ENCODE results near the gene EML1.
A peak's percentile ranks its signal among the peaks of the same experiment; 100 is the strongest.

Gene EML1

GRCh38 chr14:99824776-99825175 lies 31.6 kb downstream of the EML1 start:
- no peak for TF ChIP-seq CTCF (IDR thresholded peaks at IDR 0.05; ENCODE audit: insufficient read depth, low read depth, low read length, missing control alignments)
- DNase-seq (ENCODE audit: low read depth): no peak
- H3K4me3 ChIP-seq (ENCODE audit: low read length): no peak overlapping the region

- no peak for DNase-seq (ENCODE audit: low read depth)
- TF ChIP-seq CTCF (IDR thresholded peaks at IDR 0.05; ENCODE audit: insufficient read depth, low read depth, low read length, missing control alignments): no peak
- H3K4me3 ChIP-seq (ENCODE audit: low read length): no peak overlapping the region
These were observed 36.2 kb downstream of the EML1 start for GRCh38 chr14:99829450-99829849.

GRCh38 chr14:99831303-99831702 lies 38.1 kb downstream of the EML1 start:
- TF ChIP-seq CTCF (IDR thresholded peaks at IDR 0.05; ENCODE audit: insufficient read depth, low read depth, low read length, missing control alignments): no peak
- no peak for DNase-seq (ENCODE audit: low read depth)
- no peak overlapping the region for H3K4me3 ChIP-seq (ENCODE audit: low read length)

GRCh38 chr14:99831903-99832685 lies 38.9 kb downstream of the EML1 start:
- H3K4me3 ChIP-seq (ENCODE audit: low read length): no peak overlapping the region
- TF ChIP-seq CTCF (IDR thresholded peaks at IDR 0.05; ENCODE audit: insufficient read depth, low read depth, low read length, missing control alignments): no peak
- no peak for DNase-seq (ENCODE audit: low read depth)

- no peak for TF ChIP-seq CTCF (IDR thresholded peaks at IDR 0.05; ENCODE audit: insufficient read depth, low read depth, low read length, missing control alignments)
- DNase-seq (ENCODE audit: low read depth): no peak
- H3K4me3 ChIP-seq (ENCODE audit: low read length): no peak overlapping the region
These were observed 44.6 kb downstream of the EML1 start for GRCh38 chr14:99837822-99838221.

GRCh38 chr14:99838639-99839134 lies 45.5 kb downstream of the EML1 start:
- peak; percentile 2 for DNase-seq (ENCODE audit: low read depth)
- TF ChIP-seq CTCF (IDR thresholded peaks at IDR 0.05; ENCODE audit: insufficient read depth, low read depth, low read length, missing control alignments): no peak
- no peak overlapping the region for H3K4me3 ChIP-seq (ENCODE audit: low read length)

- no peak for TF ChIP-seq CTCF (IDR thresholded peaks at IDR 0.05; ENCODE audit: insufficient read depth, low read depth, low read length, missing control alignments)
- H3K4me3 ChIP-seq (ENCODE audit: low read length): no peak overlapping the region
- no peak for DNase-seq (ENCODE audit: low read depth)
These were observed 46.5 kb downstream of the EML1 start for GRCh38 chr14:99839696-99840095.
